Hindlimb muscle (tissue), 1 donor: Measurements from ENCODE around the gene TP53INP2. TPM values are rescaled to one million over a fixed set of nuclear protein-coding genes. Genes with fewer than 3 reads are reported as not detected.
"Not testable (repeated sequence)": the region's sequence is repeated elsewhere in the genome, so short reads cannot be mapped to it uniquely, and the experiment has no call there.

Source experiments
- DNase-seq: peaks from one replicate; pipeline ENCODE4 v3.0.0-alpha.2; 2013
- polyA plus RNA-seq: library from polyadenylated mRNA; unstranded; fragments of 120-200 nt; gene quantifications from one replicate; pipeline ENCODE4 v1.2.1, GENCODE V29; 2013; ENCODE audit not compliant: insufficient read length

Gene TP53INP2
- polyA plus RNA-seq, 1 donor = 11.5 TPM

DNA sequence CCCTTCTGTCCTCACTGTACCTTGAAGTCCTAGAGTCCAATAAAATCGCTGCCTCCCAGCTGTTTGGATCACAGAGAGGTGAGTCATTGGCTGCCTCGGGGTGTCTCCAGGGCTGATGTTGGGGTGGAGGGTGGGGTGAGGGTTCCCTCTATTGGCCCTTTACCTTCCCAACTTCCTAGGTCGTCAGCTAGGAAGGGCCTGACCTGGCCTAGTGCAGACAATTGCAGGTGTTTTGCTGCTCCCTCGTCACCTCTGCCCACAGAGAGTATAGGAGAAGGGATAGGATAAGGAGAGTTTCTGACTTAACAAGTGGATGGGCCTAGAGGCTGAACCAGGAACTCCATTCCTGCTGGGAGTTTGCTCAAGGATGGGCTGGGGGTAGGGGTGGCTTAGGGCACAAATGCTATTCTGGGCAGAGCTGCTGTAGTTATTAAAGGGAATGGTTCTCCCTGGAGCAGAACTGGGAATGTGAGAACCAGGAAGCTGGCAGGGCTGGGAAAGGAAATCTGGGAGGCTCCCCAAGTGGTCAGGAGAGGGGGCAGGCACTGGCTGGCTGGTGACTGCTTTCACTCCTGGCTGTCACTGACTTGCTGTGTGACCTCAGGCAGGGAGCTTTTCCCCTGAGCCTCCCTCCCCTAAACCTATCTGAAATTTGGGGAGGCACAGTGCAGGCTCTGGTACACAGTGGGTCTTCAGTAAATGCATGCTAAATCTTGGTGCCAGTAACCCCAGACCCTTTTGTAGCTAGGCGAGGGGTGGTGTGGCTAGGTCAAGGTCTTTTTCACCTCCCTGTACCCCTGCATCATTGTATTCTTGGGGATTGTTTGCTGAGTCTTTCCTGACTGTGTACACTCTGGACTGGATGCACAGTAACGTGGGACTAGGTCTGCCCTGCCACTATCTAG lies 1.5 kb downstream of the TP53INP2 start:
- DNase-seq = no peak

- DNase-seq = no peak
Observed at GRCh38 chr20:34706302-34706875, 2.2 kb downstream of the TP53INP2 start.

- no peak for DNase-seq
Observed at GRCh38 chr20:34706912-34707784, 3.0 kb downstream of the TP53INP2 start.

GRCh38 chr20:34708621-34709043 lies 4.5 kb downstream of the TP53INP2 start:
- DNase-seq = peak; percentile 36

DNA sequence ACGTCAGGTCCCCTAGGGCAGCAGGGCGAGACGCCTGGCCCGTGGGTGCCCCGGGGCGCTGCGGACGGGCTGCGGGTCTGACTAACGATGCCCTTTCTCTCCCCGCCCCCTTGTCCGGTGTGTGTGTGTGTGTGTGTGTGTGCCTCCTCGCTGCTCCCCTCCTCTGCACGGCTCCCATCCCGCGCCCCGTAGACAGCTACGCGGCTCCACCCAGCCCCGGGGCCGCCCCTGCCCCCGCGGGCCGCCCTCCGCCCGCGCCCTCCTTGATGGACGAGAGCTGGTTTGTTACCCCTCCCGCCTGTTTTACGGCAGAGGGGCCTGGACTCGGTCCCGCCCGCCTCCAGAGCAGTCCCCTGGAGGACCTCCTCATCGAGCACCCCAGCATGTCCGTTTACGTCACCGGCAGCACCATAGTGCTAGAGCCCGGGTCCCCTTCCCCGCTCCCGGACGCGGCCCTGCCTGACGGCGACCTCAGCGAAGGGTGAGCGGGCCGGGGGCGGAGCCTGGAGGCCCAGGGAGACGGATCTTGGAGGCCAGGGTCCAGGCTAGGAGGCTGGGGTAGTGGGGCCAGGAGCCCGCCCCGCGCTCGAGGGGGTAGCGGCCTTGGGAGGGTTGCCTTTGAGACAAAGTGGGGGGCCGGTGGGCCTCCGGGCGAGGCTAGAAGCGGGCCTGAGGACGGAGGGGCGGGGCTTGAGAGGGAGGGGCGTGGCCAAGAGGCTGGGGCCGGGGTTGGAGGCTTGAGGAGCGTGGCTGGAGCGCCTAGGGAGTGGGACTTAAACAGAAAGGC lies 5.1 kb downstream of the TP53INP2 start:
- DNase-seq = peak; percentile 85

DNA sequence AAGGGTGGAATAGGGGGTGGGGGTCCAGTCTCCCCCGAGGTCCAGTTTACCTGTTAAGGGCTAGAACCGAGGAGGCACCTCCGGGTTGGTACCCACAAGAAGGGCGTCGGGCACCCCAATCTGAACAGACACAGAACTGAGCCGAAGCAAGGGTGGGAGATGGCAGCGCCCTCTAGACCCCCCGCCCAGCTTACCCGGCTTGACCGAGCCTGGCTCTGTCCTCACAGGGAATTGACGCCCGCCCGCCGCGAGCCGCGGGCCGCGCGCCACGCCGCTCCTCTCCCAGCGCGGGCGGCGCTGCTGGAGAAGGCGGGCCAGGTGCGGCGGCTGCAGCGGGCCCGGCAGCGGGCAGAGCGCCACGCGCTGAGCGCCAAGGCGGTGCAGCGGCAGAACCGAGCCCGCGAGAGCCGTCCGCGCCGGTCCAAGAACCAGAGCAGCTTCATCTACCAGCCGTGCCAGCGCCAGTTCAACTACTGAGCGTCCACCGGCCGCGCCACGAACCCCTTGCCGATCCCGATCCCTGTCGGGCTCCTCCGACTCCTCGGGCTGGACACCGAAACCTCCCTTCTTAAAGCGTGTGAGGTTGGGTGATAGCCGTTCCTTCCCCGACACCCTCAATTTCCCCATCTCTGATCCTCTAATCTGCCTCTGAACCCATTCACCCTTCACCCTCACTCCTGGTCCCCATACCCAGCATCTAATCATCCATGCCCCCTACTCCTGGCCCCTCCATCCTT lies 5.9 kb downstream of the TP53INP2 start:
- peak; percentile 68 for DNase-seq

DNA sequence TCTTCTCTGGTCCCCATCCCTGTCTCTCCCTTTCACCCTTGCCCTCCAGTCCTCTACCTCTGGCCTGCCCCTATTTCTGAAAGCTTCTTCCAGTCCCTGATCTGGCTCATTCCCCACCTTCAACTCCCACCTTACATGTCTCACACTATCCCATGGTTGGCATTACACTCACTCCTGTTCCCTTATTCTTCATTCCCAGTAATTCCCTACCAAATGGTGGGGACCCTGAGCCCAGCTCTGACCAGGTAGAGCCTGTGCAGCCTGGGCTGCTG lies 6.4 kb downstream of the TP53INP2 start:
- no peak for DNase-seq

GRCh38 chr20:34710861-34711574 lies 6.9 kb downstream of the TP53INP2 start:
- no peak for DNase-seq

GRCh38 chr20:34711813-34712430 lies 7.8 kb downstream of the TP53INP2 start:
- no peak for DNase-seq

DNA sequence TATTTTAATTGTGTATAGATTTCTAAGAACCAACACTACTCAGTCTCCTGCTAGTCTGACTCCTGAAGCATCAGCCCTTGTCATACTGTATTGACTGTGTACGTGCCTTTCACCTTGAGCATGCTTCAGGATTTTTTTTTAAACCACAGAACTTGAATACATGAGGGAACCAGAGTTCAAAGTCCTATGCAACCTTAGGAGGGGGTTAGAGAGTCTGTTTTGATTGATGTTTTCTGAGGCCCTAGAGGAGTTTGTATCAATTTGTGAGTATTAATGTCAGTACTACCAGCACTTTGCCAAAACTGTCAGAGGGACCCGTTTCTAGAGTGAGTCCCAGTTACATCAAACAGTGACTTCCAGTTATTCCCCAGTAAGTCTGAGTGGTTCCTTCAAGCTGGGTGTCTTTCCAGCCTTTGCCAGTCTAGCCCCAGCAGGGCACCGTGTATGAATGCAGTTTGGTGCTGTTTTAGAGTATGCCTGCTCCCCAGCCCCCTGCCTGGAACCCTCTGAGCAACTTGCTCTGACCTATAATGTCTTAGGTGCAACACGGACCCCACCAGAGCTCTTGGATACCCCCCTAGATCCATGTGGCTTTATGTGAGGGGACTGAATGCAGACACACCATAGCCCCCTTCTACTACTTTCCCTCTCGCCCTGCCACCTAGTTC lies 8.5 kb downstream of the TP53INP2 start:
- no peak for DNase-seq

GRCh38 chr20:34713194-34713943 lies 9.2 kb downstream of the TP53INP2 start:
- no peak for DNase-seq

GRCh38 chr20:34713944-34714515 lies 9.9 kb downstream of the TP53INP2 start:
- DNase-seq = not testable (repeated sequence)

- no peak for DNase-seq
Observed at GRCh38 chr20:34715384-34715783, 11.2 kb downstream of the TP53INP2 start.

- no peak for DNase-seq
Observed at GRCh38 chr20:34716921-34717229, 12.7 kb downstream of the TP53INP2 start.

- DNase-seq = no peak
Observed at GRCh38 chr20:34717230-34718095, 13.3 kb downstream of the TP53INP2 start.

DNA sequence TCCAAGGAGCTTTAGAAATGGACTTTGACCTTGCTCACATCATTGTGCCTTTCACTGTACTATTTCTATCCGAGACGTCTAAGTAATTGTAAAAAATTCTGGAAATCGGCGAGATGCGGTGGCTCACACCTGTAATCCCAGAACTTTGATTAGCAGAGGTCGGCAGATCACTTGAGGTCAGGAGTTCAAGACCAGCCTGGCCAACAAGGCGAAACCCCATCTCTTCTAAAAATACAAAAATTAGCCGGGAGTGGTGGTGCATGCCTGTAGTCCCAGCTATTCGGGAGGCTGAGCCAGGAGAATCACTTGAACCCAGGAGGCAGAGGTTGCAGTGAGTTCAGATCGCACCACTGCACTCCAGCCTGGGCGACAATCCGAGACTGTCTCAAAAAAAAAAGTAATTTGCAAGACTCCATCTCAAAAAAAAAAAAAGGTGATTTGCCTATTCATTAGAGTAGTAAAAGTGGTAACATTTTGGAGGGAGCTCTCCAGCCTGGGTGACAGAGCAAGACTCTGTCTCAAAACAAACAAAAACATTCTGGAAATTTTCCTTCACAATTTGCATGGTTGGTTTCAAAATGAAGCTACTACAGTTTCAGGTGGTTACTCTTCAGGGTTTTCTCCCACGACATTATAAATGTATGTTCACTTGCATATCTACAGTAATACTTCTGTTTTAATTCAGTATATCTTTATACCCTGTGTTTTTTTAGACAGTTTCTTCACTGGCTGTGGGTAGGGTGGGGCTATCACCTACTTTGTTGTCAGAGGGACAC lies 15.3 kb downstream of the TP53INP2 start:
- DNase-seq = not testable (repeated sequence)

- no peak for DNase-seq
Observed at GRCh38 chr20:34720266-34720665, 16.1 kb downstream of the TP53INP2 start.
